IPS DF 19.7 (cell line): ENCODE results near the gene RIT2.
"Not testable (repeated sequence)": the region's sequence is repeated elsewhere in the genome, so short reads cannot be mapped to it uniquely, and the experiment has no call there.

Experiments used
- DNase-seq: peaks from one replicate; pipeline ENCODE4 v3.0.0-alpha.2; 2013; ENCODE audit warnings: low read depth, low spot score

RIT2 gene

GRCh38 chr18:42839408-42839807, 276.1 kb downstream of the RIT2 start:
- no peak for DNase-seq

GRCh38 chr18:42838546-42839145, 276.8 kb downstream of the RIT2 start:
- no peak for DNase-seq

DNA sequence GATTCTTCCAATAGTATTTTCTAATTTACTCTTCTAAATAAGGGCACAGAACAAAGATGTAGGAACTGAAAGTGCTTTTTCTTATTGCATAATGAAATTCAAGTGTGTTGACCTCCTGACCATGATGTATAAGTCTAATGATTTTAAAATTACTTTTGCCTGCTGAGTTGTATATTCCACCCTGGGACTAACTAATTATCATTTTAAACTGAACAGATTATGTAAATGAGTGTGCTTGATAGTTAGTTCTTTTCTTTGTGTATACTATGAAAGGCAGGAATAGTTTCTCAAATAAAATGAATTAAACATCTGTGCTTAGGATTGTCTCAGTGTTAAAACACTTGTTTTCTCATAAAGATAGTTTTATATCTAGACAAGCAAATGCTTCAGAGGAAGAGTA, 284.5 kb downstream of the RIT2 start:
- DNase-seq, result no peak

- DNase-seq, result no peak
Observed at GRCh38 chr18:42828881-42829280, 286.6 kb downstream of the RIT2 start.

GRCh38 chr18:42824178-42824577, 291.3 kb downstream of the RIT2 start:
- DNase-seq, result no peak

GRCh38 chr18:42822711-42823110, 292.8 kb downstream of the RIT2 start:
- DNase-seq, result no peak

DNA sequence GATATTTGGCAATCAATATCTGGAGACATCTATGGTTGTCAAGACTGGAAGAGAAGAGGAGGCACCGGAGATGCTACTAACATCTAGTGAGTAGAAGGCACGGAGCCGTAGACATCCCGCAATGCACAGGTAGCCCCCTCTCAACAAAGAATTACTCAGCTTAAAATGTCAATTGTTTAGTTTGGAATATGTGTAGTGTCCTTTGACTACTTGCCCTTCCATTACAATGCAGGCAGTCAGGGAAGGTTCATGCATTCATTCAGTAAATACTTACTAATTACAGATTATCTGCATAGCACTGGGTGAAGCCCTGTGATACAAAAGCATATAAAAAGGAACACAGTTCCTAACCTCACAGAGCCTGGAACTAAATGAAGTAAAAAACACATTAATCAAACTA, 294.0 kb downstream of the RIT2 start:
- DNase-seq, result no peak

DNA sequence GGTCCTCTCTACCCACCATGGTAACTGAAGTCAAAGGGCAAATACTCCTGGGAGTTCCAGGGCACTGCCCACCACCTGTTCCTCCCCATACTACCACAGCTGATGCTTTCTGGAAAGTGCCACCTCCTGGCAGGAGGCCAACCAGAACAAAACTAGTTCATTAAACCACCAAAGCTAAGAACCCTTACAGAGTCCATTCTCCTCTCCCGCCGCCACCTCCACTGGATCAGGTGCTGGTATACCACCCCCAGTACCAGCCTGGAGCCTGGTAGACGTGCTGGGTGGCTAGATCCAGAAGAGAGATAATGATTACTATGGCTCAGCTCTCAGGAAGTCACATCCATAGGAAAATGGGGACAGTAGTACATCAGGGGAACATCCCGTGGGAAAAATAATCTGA, 300.9 kb downstream of the RIT2 start:
- no peak for DNase-seq

- no peak for DNase-seq
Observed at GRCh38 chr18:42814184-42814583, 301.3 kb downstream of the RIT2 start.

- no peak for DNase-seq
Observed at GRCh38 chr18:42813570-42813969, 301.9 kb downstream of the RIT2 start.

- DNase-seq, result no peak
Observed at GRCh38 chr18:42807887-42808286, 307.6 kb downstream of the RIT2 start.

GRCh38 chr18:42801706-42802105, 313.8 kb downstream of the RIT2 start:
- no peak for DNase-seq

GRCh38 chr18:42798606-42799170, 316.8 kb downstream of the RIT2 start:
- DNase-seq, result no peak

GRCh38 chr18:42795213-42795789, 320.2 kb downstream of the RIT2 start:
- DNase-seq, result not testable (repeated sequence)

- no peak for DNase-seq
Observed at GRCh38 chr18:42792731-42793130, 322.8 kb downstream of the RIT2 start.

DNA sequence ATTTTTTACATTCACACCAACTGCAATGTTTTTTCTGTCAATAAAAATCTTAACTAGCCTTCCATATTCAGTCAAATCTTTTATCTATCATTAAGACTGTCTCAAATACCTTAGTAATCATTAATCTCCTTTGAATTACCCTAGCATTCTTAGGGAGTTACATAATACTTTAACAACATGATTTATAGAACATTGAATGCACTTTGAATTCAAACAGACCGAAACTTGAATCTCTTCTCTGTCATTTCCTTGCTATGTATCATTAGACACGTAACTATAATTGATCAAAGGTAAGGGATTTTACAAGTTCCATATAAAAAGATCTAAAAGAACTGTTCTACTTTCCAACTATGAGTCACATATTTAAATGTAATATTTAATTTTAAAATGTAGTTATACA, 330.9 kb downstream of the RIT2 start:
- DNase-seq, result no peak

- no peak for DNase-seq
Observed at GRCh38 chr18:42782929-42783328, 332.6 kb downstream of the RIT2 start.

DNA sequence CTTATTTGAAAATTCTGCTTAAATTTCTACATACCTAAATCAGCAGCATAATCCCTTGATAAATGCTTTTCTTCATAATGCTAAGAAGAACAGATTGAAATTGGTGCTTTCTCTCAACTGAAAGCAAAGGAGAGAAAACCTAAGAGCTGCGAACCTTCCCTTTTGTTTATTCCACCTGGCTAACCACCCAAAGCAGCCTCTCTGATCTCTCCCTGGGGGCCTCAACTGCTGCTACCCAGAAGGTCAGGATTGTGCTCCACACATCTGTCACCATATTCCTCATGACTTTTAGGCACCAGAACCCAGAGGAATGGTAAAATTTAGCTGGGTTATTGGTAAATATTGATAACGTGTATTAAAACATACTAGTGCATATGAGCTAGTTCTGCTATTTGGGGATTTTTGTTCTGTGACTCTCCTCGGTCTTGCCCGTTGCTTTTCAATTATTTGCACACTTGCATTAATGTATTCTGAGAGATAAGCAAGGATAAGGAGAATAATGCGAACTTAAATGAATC, 334.1 kb downstream of the RIT2 start:
- no peak for DNase-seq

DNA sequence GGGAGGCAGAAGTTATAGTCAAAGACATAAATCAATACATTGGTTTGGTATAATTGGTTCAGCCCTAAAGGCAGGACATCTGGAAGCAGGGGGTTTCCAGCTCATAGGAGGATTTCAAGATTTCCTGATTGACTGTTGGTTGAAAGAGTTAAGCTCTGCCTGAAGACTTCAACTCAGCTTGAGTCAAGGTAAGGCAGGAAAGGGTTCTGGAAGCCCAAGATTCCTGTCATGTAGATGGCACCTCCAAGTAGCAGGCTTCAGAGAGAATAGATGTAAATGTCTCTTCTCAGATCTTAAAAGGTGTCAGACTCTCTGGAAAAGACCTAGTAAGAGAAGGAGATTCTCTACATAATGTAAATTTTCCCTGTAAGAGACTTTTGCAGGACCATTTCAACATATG, 335.3 kb downstream of the RIT2 start:
- DNase-seq, result no peak

- no peak for DNase-seq
Observed at GRCh38 chr18:42778445-42779042, 336.9 kb downstream of the RIT2 start.

DNA sequence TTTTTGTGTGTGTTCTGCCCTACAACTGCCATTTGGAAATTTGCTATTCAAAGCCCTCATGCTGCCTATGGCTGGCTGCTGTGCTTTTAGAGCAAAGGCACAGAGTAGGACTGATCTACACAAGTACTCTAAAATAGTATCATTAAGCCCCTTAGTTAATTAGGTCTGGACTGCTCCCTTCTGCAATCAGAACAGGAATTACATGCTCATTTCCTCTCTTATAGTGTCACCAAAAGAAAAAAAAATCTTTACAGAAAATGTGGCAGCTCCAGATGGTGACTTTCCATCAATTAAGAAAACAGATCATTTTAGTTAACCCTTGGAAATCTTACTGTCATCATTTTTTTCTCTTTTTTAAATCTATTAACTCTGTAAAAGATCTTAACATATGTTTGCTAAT, 337.5 kb downstream of the RIT2 start:
- no peak for DNase-seq

- DNase-seq, result no peak
Observed at GRCh38 chr18:42773870-42774269, 341.6 kb downstream of the RIT2 start.

DNA sequence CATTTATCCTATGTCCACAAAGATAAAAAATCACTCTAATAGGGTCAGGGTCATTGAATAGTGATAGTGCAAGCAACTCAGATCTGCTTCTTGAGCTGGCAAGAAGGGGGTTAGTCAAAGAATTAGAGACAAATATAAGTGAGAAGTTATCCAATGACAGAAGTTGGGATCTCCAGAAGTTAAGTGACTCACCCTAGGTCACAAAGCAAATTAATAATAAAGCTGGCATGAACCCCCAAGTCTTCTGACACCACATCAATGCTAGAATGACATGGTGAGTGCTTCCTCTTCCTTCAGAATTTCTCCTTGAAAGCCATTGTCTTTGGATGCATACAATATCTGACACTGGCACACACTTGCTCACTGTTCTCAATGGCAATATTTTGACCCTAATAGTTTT, 343.5 kb downstream of the RIT2 start:
- no peak for DNase-seq
